OCI-LY1 (cell line): Measurements from ENCODE around the gene FAM13A.

Experiments used
- EZH2 ChIP-seq: fragments of 200-600 bp; sonication (generic), shearing (Covaris generic); IDR thresholded peaks from 2 replicates; pipeline ENCODE4 v1.8.0; 2017; ENCODE audit warnings: borderline replicate concordance, mixed run types, mild to moderate bottlenecking, antibody characterized with exemption, low read length, moderate library complexity, mixed read lengths
- TF ChIP-seq, protein P1 (sequence below): fragments of 200-600 bp; sonication (generic), shearing (Covaris generic); IDR thresholded peaks from 2 replicates; pipeline ENCODE4 v1.5.1; 2017; ENCODE audit warnings: mild to moderate bottlenecking, antibody characterized with exemption, low read length, moderate library complexity, mixed read lengths

DNA sequence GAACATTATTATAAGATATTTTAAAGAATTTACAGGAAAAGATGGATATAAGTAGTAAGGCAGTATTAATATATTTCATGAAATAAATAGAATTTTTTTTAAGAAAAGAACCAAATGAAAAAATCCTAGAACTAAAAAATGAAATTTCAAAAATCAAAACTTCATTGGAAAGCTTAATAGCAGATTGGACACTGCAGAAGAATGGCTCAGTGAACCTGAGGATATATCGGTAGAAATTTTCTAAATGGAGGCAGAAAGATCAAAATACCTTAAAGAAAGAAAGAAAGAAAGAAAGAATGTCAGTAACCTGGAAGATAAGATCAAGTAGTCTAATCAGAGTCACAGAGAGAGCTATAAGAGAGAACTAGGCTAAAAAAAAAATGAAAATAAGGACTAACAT, 21.3 kb upstream of the FAM13A start:
- TF ChIP-seq, protein P1, sequence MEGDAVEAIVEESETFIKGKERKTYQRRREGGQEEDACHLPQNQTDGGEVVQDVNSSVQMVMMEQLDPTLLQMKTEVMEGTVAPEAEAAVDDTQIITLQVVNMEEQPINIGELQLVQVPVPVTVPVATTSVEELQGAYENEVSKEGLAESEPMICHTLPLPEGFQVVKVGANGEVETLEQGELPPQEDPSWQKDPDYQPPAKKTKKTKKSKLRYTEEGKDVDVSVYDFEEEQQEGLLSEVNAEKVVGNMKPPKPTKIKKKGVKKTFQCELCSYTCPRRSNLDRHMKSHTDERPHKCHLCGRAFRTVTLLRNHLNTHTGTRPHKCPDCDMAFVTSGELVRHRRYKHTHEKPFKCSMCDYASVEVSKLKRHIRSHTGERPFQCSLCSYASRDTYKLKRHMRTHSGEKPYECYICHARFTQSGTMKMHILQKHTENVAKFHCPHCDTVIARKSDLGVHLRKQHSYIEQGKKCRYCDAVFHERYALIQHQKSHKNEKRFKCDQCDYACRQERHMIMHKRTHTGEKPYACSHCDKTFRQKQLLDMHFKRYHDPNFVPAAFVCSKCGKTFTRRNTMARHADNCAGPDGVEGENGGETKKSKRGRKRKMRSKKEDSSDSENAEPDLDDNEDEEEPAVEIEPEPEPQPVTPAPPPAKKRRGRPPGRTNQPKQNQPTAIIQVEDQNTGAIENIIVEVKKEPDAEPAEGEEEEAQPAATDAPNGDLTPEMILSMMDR = no peak
- no peak for TF ChIP-seq EZH2
